Measurements from ENCODE around the gene DMXL1.
"Not testable (repeated sequence)": the region's sequence is repeated elsewhere in the genome, so short reads cannot be mapped to it uniquely, and the experiment has no call there.

DNA sequence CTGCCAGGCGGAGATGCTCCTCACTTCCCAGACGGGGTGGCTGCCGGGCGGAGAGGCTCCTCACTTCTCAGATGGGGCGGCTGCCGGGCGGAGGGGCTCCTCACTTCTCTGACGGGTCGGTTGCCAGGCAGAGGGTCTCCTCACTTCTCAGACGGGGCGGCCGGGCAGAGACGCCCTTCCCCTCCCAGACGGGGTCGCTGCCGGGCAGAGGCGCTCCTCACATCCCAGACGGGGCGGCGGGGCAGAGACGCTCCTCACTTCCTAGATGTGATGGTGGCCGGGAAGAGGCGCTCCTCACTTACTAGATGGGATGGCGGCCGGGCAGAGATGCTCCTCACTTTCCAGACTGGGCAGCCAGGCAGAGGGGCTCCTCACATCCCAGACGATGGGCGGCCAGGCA is 51.6 kb downstream of the DMXL1 start:
- TF ChIP-seq, protein P1, sequence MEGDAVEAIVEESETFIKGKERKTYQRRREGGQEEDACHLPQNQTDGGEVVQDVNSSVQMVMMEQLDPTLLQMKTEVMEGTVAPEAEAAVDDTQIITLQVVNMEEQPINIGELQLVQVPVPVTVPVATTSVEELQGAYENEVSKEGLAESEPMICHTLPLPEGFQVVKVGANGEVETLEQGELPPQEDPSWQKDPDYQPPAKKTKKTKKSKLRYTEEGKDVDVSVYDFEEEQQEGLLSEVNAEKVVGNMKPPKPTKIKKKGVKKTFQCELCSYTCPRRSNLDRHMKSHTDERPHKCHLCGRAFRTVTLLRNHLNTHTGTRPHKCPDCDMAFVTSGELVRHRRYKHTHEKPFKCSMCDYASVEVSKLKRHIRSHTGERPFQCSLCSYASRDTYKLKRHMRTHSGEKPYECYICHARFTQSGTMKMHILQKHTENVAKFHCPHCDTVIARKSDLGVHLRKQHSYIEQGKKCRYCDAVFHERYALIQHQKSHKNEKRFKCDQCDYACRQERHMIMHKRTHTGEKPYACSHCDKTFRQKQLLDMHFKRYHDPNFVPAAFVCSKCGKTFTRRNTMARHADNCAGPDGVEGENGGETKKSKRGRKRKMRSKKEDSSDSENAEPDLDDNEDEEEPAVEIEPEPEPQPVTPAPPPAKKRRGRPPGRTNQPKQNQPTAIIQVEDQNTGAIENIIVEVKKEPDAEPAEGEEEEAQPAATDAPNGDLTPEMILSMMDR (IDR thresholded peaks at IDR 0.05) = not testable (repeated sequence)
- TF ChIP-seq POLR2A (IDR thresholded peaks at IDR 0.05) = not testable (repeated sequence)

All from Peyer's patch (tissue), 4 donors.